Measurements from ENCODE around the gene CCDC197. TPM values are rescaled to one million over a fixed set of nuclear protein-coding genes. Genes with fewer than 3 reads are reported as not detected.

CCDC197 gene
- total and polyA plus RNA-seq, 2 of the 4 experiments (the other 2 are of a cell fraction): not detected

DNA sequence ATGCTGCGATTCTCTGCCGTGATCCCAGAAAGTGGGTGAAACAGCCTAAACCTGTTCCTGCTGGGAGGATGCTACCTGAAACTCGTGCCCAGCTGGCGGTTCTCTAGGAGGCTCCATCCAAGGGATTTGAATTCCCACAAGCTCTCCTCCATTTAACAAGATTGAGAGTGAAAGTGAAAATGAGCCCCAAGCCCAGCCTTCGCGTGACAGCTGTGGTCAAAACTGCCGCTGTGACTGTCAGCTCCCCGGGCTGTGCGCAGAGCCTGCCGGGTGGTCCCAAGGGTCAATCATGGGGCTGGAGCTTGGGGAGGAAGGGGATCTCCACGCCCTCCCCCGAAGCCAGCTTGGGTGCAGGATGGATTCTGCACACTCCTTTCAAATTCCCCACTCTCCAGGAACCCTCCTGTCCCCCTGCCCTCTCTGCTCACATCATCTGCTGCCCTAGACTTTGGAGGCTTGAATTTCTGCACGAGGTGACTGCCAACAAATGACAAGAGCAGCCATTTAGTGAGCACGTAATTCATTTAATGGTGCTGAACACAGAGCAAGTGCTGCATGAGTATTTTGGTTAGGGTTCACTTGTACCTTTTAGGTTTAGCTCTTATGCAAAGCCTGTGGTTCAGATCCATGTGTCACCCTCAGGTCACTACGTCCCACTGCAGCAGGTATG, 26.0 kb upstream of the CCDC197 start (continued):
- TF ChIP-seq POLR2A (IDR thresholded peaks at IDR 0.05; ENCODE audit: low read depth, low read length): no peak

DNA sequence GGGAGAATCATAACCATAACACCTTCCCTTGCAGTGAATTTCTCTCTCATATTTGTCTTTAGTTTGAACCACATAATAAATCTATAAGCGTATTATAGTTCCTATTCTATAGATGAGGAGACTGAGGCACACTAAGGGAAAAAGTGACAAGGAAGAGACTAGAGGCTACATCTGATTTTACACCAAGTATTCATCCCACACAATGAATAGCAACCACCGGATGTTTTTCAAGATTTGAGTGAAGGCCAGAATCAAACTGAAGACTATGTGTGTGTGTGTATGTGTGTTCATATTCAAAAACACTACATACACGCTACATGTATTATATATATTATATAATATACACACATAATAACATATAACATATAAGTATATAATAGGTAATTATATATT, 25.5 kb upstream of the CCDC197 start:
- Histone ChIP-seq H4K8ac (ENCODE audit: low read depth in 2 of 2, low read length in 2 of 2) (no peak overlapping the region), H2AK9ac (replicated peaks; ENCODE audit: low read depth, low read length, poor library complexity) (no peak overlapping the region), H2BK15ac (ENCODE audit: low read depth, low read length) (no peak overlapping the region), H2AK5ac (ENCODE audit: low read depth, low read length) (no peak overlapping the region), H3K36me3 (ENCODE audit: control insufficient read depth, insufficient read depth, low read length) (no peaks in the 10 kb centered on the region), H4K5ac (ENCODE audit: low read depth, low read length) (no peak overlapping the region), H3K79me1 (ENCODE audit: low read depth in 1 of 2, low read length in 2 of 2) (no peaks in the 10 kb centered on the region), H4K91ac (ENCODE audit: insufficient read depth, low read depth, low read length) (no peak overlapping the region), H3K27ac (ENCODE audit: insufficient read depth, low read length) (no peak overlapping the region), H3K23ac (ENCODE audit: low read depth, low read length) (no peak overlapping the region), H3K9me3 (ENCODE audit: control insufficient read depth, insufficient read depth, low read length) (no peaks in the 10 kb centered on the region), H3K18ac (ENCODE audit: low read depth, low read length) (no peak overlapping the region), H2BK5ac (ENCODE audit: low read depth, low read length, poor library complexity, severe bottlenecking) (no peak overlapping the region), H3K14ac (replicated peaks; ENCODE audit: low read depth, low read length) (no peak overlapping the region), H3K4me3 (ENCODE audit: insufficient read depth, low read depth, low read length) (no peak overlapping the region), H3K9me1 (ENCODE audit: insufficient read depth, low read length) (peaks cover 4% of the 10 kb centered on the region; the same call in 1 of the 2 replicates), H3K4ac (ENCODE audit: low read depth, low read length) (no peak overlapping the region), H2AFZ (replicated peaks; ENCODE audit: low read length, poor library complexity) (peak overlapping the region; percentile 15), H3K9ac (ENCODE audit: low read depth, low read length) (no peak overlapping the region), H2BK20ac (ENCODE audit: low read depth, low read length) (no peak overlapping the region), H3K4me1 (ENCODE audit: control insufficient read depth, insufficient read depth, low read length) (peaks cover 4% of the 10 kb centered on the region; the same call in 1 of the 2 replicates), H4K20me1 (ENCODE audit: insufficient read depth, low read length) (no peaks in the 10 kb centered on the region), H3K27me3 (ENCODE audit: control insufficient read depth, insufficient read depth, low read length) (peaks cover 2% of the 10 kb centered on the region; the same call in 1 of the 2 replicates), H2BK120ac (ENCODE audit: low read depth, low read length) (no peak overlapping the region), H3K56ac (ENCODE audit: extremely low read depth, insufficient read depth, low read length) (no peak overlapping the region), H3K4me2 (ENCODE audit: low read depth, low read length) (no peak overlapping the region)
- BruUV-seq (replicated peaks): no TSS peak
- no CpG with 5 or more reads among the region's 3 CpGs for WGBS, 2 experiments (ENCODE audit: extremely low coverage in 2 of 2, insufficient read length in 1 of 2)
- DNase-seq (no peak), ATAC-seq (ENCODE audit: low read depth) (no peak)
- dilution Hi-C loops (cut with HindIII; ENCODE audit: low sequenced_read_pairs, unreplicated experiment) (no loop called here), in situ Hi-C loops (cut with MboI; ENCODE audit: low sequenced_read_pairs) (no loop called here), intact Hi-C loops (cut with micrococcal nuclease) (no loop called here)
- POLR2A ChIA-PET (ENCODE audit: unreplicated experiment): no interaction called here
- CTCF ChIA-PET: interaction anchor here (2.3 kb wide), 1 partner anchor 32 kb away, joined by 9 read pairs; no protein-coding TSS in a partner anchor
- TF ChIP-seq, protein P1, sequence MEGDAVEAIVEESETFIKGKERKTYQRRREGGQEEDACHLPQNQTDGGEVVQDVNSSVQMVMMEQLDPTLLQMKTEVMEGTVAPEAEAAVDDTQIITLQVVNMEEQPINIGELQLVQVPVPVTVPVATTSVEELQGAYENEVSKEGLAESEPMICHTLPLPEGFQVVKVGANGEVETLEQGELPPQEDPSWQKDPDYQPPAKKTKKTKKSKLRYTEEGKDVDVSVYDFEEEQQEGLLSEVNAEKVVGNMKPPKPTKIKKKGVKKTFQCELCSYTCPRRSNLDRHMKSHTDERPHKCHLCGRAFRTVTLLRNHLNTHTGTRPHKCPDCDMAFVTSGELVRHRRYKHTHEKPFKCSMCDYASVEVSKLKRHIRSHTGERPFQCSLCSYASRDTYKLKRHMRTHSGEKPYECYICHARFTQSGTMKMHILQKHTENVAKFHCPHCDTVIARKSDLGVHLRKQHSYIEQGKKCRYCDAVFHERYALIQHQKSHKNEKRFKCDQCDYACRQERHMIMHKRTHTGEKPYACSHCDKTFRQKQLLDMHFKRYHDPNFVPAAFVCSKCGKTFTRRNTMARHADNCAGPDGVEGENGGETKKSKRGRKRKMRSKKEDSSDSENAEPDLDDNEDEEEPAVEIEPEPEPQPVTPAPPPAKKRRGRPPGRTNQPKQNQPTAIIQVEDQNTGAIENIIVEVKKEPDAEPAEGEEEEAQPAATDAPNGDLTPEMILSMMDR (conservative IDR thresholded peaks at IDR 0.05; ENCODE audit: low read depth, low read length): no peak
- TF ChIP-seq BHLHE40 (IDR thresholded peaks at IDR 0.05; ENCODE audit: low read depth, low read length) (no peak), RAD21 (IDR thresholded peaks at IDR 0.05; ENCODE audit: low read length) (no peak)

All from IMR-90 (cell line).